HG02840 (cell line): ENCODE measurements around the gene SETMAR.
"Not testable (repeated sequence)": the region's sequence is repeated elsewhere in the genome, so short reads cannot be mapped to it uniquely, and the experiment has no call there.

ENCODE experiments used
- ATAC-seq: cut with Tn5 transposase; IDR thresholded peaks from one replicate; pipeline ENCODE4 v1.9.1; 2021; ENCODE audit warnings: mild to moderate bottlenecking, moderate library complexity, moderate number of reproducible peaks; ENCODE audit not compliant: unreplicated experiment, low FRiP score

SETMAR gene

GRCh38 chr3:4311496-4311895 lies 8.3 kb downstream of the SETMAR start:
- no peak for ATAC-seq

GRCh38 chr3:4313606-4314293 lies 10.6 kb downstream of the SETMAR start:
- ATAC-seq, result no peak

GRCh38 chr3:4314688-4315087 lies 11.5 kb downstream of the SETMAR start:
- ATAC-seq, result no peak

GRCh38 chr3:4320096-4320911 lies 17.1 kb downstream of the SETMAR start:
- ATAC-seq, result no peak

DNA sequence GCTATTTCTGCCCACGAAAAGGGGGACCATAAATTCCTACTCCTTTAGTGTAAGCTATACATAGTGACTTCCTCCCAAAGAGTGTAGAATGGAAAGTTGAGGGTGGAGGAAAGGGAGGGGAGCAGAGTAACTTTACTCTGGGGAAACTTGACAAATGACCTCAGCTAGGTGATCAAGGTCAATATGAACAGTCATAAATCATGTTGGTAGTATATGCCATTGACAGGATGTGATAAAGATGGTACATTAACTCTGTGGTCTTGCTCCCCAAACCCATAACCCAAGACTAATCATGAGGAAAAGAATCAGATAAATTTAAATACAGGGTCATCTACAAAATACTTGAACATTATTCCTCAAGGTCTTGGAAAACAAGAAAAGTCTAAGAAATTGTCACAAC lies 18.6 kb downstream of the SETMAR start:
- no peak for ATAC-seq

DNA sequence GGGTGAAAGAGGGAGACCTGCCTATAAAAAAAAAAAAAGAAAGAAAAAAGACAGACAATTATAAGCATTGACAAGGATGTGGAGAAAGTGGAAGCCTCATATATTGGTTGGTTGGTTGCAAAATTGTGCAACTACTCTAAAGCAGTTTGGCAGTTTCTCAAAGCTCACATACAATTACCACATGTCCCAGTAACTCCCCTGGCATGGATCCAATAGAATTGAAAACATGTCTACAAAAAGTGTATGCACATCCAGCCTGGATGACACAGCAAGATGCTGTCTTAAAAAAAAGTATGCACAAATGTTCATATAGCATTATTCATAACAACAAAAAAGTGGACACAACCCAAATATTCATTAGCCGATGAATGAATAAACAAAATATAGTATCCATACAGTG lies 19.5 kb downstream of the SETMAR start:
- ATAC-seq, result no peak

GRCh38 chr3:4323246-4324027 lies 20.3 kb downstream of the SETMAR start:
- no peak for ATAC-seq

- no peak for ATAC-seq
Measured at GRCh38 chr3:4326868-4327267, 23.7 kb downstream of the SETMAR start.

GRCh38 chr3:4329806-4330205 lies 26.6 kb downstream of the SETMAR start:
- ATAC-seq, result not testable (repeated sequence)

DNA sequence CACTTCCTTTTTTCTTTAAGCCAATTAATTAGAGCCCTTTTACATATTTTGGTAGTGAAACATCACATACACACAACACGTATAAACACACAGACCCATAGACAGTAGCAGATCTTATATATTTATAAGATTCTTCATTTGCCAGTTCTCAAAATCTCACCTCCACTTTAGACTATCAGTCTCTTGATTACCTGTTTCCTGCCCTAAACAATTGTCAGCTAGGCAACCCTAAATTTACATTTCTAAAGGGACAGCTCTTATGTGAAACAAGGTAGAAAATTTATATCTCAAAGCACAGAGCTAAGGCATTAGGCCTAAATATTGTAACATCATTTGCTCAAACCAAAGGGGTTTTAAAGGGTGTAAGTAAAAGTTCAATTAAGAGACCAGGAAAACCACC lies 28.9 kb downstream of the SETMAR start:
- ATAC-seq, result no peak

- ATAC-seq, result no peak
Measured at GRCh38 chr3:4332574-4332973, 29.4 kb downstream of the SETMAR start.

- ATAC-seq, result no peak
Measured at GRCh38 chr3:4332991-4333390, 29.8 kb downstream of the SETMAR start.

DNA sequence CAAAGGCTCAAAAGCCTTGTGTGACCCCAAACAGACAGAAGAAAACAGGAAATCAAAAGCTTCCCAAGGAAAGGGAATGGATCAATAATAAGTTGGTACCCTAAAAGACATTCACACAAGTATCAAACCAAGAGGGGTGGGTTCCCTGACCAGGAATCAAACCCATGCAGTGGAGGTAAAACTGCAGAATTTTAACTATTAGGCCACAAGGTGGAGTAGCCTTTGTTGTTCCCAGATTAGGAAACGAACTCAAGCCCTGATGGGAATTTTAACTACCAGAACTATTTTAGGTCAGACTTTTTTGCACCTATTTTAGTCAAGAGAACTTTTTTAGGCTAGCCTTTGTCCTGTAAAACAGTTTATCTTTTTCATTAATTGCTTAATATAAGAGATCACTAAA lies 31.4 kb downstream of the SETMAR start:
- ATAC-seq, result no peak

GRCh38 chr3:4335840-4336562 lies 32.8 kb downstream of the SETMAR start:
- no peak for ATAC-seq

DNA sequence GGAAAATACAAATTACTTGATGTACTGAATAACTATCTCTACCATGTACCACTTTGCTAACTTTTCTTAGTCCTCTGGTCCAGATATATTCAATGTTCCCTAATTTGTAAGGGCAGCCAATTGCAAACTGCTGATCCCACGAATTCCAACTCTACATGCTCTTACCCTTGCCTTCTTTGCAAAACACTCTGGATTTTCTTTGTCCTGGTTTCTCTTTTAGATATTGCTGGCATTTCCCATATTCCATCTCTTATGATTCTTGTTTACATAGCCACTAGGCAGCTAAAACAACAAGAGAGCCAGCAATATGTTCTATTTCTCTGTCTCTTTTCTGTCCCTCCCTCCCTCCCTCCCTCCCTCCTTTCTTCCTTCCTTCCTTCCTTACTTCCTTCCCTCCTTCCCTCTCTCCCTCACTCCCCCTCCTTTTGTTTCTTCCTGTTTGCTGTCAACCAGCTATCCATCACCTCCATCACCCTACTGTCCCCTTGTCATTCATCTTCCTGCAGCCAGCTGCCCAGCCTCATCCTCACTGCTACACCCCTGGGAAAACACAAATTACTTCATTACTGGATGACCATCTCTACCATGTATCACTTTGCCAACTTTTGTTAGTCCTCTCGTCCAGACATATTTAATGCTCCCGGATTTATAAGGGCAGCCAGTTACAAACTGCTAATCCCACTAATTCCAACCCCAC lies 33.8 kb downstream of the SETMAR start:
- ATAC-seq, result no peak

GRCh38 chr3:4338751-4339150 lies 35.6 kb downstream of the SETMAR start:
- ATAC-seq, result no peak

DNA sequence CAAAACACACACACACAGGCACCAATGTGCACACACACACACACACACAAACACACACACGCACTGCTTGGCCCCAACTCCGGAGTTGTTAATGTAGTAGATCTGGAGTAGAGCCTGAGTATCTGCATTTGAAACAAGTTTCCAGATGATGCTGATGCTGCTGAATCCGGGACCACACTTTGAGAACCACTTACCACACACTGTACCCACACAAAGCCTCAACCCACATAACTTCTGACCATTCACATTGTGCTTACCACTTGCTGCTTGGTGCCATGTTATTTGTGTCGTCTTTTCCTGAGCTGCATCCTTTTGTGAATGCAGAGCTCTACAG lies 36.9 kb downstream of the SETMAR start:
- no peak for ATAC-seq

DNA sequence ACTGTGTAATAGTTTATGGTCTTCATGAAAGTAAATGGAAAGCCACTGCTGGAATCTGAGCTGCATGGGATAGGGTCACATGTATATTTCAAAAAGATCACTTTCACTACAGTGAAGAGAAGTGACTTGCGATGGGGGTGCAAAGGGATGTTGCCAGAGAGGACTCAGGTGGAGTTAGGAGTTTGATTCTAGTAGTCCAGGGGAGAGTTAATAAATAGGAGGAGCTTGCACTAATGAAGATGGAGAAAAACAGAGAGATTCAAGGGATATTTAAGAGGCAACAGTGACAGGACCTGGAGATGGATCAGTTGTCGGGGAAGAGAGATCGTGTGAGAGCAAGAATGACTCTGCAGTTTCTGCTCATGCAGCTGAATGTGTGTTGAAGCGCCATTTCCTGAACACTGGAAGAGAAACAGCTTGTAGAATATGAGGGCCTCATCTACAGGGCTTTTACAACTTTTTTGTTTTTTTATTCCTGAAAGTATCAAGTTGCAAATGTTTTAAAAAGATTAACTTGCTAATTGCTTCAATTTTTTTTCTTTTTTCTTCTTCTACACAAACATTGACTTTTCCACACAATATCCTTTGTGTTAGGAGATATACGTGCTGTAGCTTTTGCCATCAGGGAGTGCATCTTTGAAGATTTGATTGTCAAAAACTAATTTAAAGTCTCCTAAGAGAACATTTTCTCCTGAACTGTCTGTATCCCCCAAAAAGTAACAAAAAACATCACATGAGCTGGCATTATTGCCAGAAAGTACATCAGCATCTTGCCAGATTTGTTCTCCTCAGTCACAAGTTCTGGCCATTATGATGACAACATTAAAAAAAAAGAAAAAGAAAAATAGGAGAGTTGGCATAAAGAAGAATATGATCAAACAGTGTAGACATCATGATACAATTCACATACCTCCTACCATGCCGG lies 37.5 kb downstream of the SETMAR start:
- ATAC-seq, result no peak

DNA sequence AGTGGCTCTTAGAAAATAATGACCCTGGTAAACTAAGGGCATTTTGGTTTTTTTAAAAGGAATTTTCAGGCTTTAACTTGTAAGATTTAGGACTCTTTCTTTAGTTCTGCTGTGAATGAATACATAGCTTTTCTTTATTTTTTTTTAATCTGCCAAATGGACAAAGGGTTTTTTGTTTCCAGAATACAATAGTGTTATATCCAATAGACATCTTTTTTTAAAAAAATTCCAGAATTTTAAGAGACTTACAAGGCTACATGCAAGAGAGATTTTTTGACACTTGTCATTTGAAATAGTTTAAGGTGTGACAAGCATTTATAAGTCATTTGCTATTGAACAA lies 38.1 kb downstream of the SETMAR start:
- ATAC-seq, result no peak
